K562 (cell line): ENCODE results near the gene IQCN. TPM values are rescaled to one million over a fixed set of nuclear protein-coding genes. Genes with fewer than 3 reads are reported as not detected.

Experiments
- ATAC-seq: fragments of 200-7000 bp; cut with Tn5 transposase; 3 replicates; pipeline ENCODE4 v1.9.1; 2020; ENCODE audit warnings: moderate library complexity
- BruUV-seq: library from RNA; stranded (reverse); fragments of 400-500 nt; replicated peaks from 2 replicates; lab custom pipeline; 2021; lab: Mats Ljungman, UMichigan
- CTCF ChIA-PET: fragments of 300-600 bp; formaldehyde crosslinking; extraction: SDS; loops from one replicate; lab custom pipeline; 2021; ENCODE audit warnings: low intra/inter-chr PET ratio; lab: Yijun Ruan, JAX
- POLR2A ChIA-PET: fragments of 300-600, 350-650 bp; sonication (Branson Sonifier 250); formaldehyde crosslinking; extraction: SDS; loops from one replicate; lab custom pipeline; 2021; ENCODE audit warnings: antibody characterized with exemption, inconsistent platforms; lab: Yijun Ruan, JAX
- DNase-seq, 4 experiments: peaks; one replicate each; pipeline versions ENCODE4 v3.0.0 to v3.0.0-alpha.2; 2011 to 2018; ENCODE audit warnings: low spot score in 3 of 4, mixed read lengths in 3 of 4; ENCODE audit errors: extremely low read depth in 1 of 4
- FAIRE-seq: peaks from 2 replicates; lab custom pipeline; 2011; peaks lifted over from hg19 to GRCh38; lab: Jason Lieb, UNC
- H2AFZ ChIP-seq: 2 replicates; pipeline ENCODE4 v1.6.0; 2011; ENCODE audit warnings: low read depth, low read length, control low read depth, inconsistent platforms
- H3K27ac ChIP-seq: fragments of 200-600 bp; 3 replicates; pipeline ENCODE4 v1.8.0; 2011; ENCODE audit warnings: low read depth, mild to moderate bottlenecking, control low read depth, inconsistent platforms, low read length, moderate library complexity, mixed read lengths; ENCODE audit errors: extremely low read depth
- H3K27me3 ChIP-seq, 2 experiments: fragments of 300-600 bp in 1 of 2; 2 replicates in 1 of 2; 3 replicates in 1 of 2; pipeline versions ENCODE4 v1.6.0 to v1.8.0; 2011; ENCODE audit warnings: inconsistent platforms in 2 of 2, low read length in 2 of 2, mild to moderate bottlenecking in 1 of 2, mixed read lengths in 1 of 2, moderate library complexity in 1 of 2; ENCODE audit not compliant: control insufficient read depth in 2 of 2, insufficient read depth in 2 of 2
- H3K36me3 ChIP-seq: fragments of 300-600 bp; 3 replicates; pipeline ENCODE4 v1.8.0; 2011; ENCODE audit warnings: mild to moderate bottlenecking, low read length, inconsistent platforms; ENCODE audit not compliant: control insufficient read depth, insufficient read depth
- H3K4me1 ChIP-seq, 2 experiments: fragments of 200-600 bp in 1 of 2; replicated peaks in 1 of 2; 2 replicates in 1 of 2; 3 replicates in 1 of 2; pipeline versions ENCODE4 v1.5.1 to v1.8.0; 2011; ENCODE audit warnings: inconsistent platforms in 2 of 2, low read length in 2 of 2, mild to moderate bottlenecking in 1 of 2, mixed read lengths in 1 of 2, moderate library complexity in 1 of 2; ENCODE audit not compliant: control insufficient read depth in 2 of 2, insufficient read depth in 2 of 2
- H3K4me2 ChIP-seq: 2 replicates; pipeline ENCODE4 v1.6.1; 2011; ENCODE audit warnings: low read length, control low read depth, inconsistent platforms, mixed read lengths; ENCODE audit not compliant: insufficient read depth
- H3K4me3 ChIP-seq: fragments of 200-600 bp; sonication (generic), shearing (Covaris generic); 2 replicates; pipeline ENCODE4 v1.5.1; 2016; ENCODE audit warnings: control low read depth, inconsistent platforms
- H3K79me2 ChIP-seq: fragments of 200-600 bp; 3 replicates; pipeline ENCODE4 v1.8.0; 2011; ENCODE audit warnings: low read length, inconsistent platforms; ENCODE audit not compliant: control insufficient read depth, insufficient read depth
- H3K9ac ChIP-seq, 2 experiments: 2 replicates each; pipeline versions ENCODE4 v1.6.0 to v1.6.1; 2011; ENCODE audit warnings: low read depth in 2 of 2, low read length in 2 of 2, control low read depth in 1 of 2, inconsistent platforms in 1 of 2, mild to moderate bottlenecking in 1 of 2, mixed read lengths in 1 of 2; ENCODE audit not compliant: insufficient read depth in 1 of 2
- H3K9me1 ChIP-seq: one replicate; pipeline ENCODE4 v1.6.0; 2011; ENCODE audit warnings: inconsistent platforms, mild to moderate bottlenecking, low read length, moderate library complexity; ENCODE audit not compliant: control insufficient read depth, insufficient read depth
- H3K9me3 ChIP-seq: replicated peaks from 2 replicates; pipeline ENCODE4 v1.5.1; 2011; ENCODE audit warnings: low read depth, low read length, inconsistent platforms; ENCODE audit not compliant: control insufficient read depth, insufficient read depth
- H4K20me1 ChIP-seq: replicated peaks from 2 replicates; pipeline ENCODE4 v1.6.1; 2011; ENCODE audit warnings: low read length, inconsistent platforms, mixed read lengths; ENCODE audit not compliant: control insufficient read depth, insufficient read depth
- CEBPG ChIP-seq, 3 experiments: fragments of 200-800 bp in 1 of 3; sonication (Bioruptor generic) in 1 of 3; sonication (generic) in 1 of 3; formaldehyde crosslinking in 1 of 3; IDR thresholded peaks in 2 of 3; conservative IDR thresholded peaks in 1 of 3; 2 replicates each; pipeline versions ENCODE4 v1.6.1 to v1.8.0; 2016 to 2022; ENCODE audit warnings: missing compliant biosample characterization in 2 of 3, missing genetic modification characterization in 2 of 3, mild to moderate bottlenecking in 1 of 3, missing genetic modification reagents in 1 of 3
- FOS ChIP-seq: IDR thresholded peaks from 3 replicates; pipeline ENCODE4 v1.6.1; 2011; ENCODE audit not compliant: insufficient read length; ENCODE audit errors: extremely low read depth
- GABPA ChIP-seq: fragments of 200-800 bp; sonication (Bioruptor generic); conservative IDR thresholded peaks from 2 replicates; pipeline ENCODE4 v1.6.1; 2016; ENCODE audit warnings: low read depth, missing genetic modification characterization, missing compliant biosample characterization
- GABPB1 ChIP-seq: sonication (generic); formaldehyde crosslinking; IDR thresholded peaks from 2 replicates; pipeline ENCODE4 v1.8.0; 2022; ENCODE audit warnings: mild to moderate bottlenecking, missing genetic modification reagents
- GATAD2B ChIP-seq: fragments of 450-650 bp; IDR thresholded peaks from 2 replicates; pipeline ENCODE4 v1.6.1; 2017; ENCODE audit warnings: mild to moderate bottlenecking, borderline replicate concordance
- MYNN ChIP-seq, 2 experiments: sonication (generic); formaldehyde crosslinking in 1 of 2; IDR thresholded peaks; 2 replicates each; pipeline versions ENCODE4 v1.5.0 to v1.6.1; 2016 to 2020; ENCODE audit warnings: antibody characterized with exemption in 1 of 2, missing genetic modification reagents in 1 of 2
- REST ChIP-seq, 2 experiments: fragments of 450-650 bp; formaldehyde crosslinking in 1 of 2; IDR thresholded peaks; 2 replicates each; pipeline versions ENCODE4 v1.4.0 to v1.6.1; 2014 to 2020; ENCODE audit warnings: mild to moderate bottlenecking in 2 of 2, borderline replicate concordance in 1 of 2, low read depth in 1 of 2
- STAT5B ChIP-seq: fragments of 250-450 bp; sonication (Bioruptor Pico); IDR thresholded peaks from 2 replicates; pipeline ENCODE4 v1.8.0; 2021; ENCODE audit warnings: mild to moderate bottlenecking, inconsistent platforms
- XRCC5 ChIP-seq: fragments of 200-400 bp; formaldehyde crosslinking; IDR thresholded peaks from 2 replicates; pipeline ENCODE4 v1.6.1; 2017; ENCODE audit warnings: low read depth, mild to moderate bottlenecking, low read length
- ZC3H4 ChIP-seq: sonication (generic); formaldehyde crosslinking; IDR thresholded peaks from 2 replicates; pipeline ENCODE4 v1.9.0; 2021; ENCODE audit warnings: missing genetic modification reagents, borderline replicate concordance
- ZNF217 ChIP-seq: sonication (generic); formaldehyde crosslinking; IDR thresholded peaks from 2 replicates; pipeline ENCODE4 v1.8.0; 2022; ENCODE audit warnings: mild to moderate bottlenecking, missing genetic modification reagents
- ZNF24 ChIP-seq: fragments of 450-650 bp; IDR thresholded peaks from 2 replicates; pipeline ENCODE4 v1.6.1; 2016
- ZNF431 ChIP-seq: sonication (generic); formaldehyde crosslinking; IDR thresholded peaks from 2 replicates; pipeline ENCODE4 v1.8.0; 2022; ENCODE audit warnings: mild to moderate bottlenecking, missing genetic modification reagents
- ZNF75A ChIP-seq: fragments of 450-650 bp; formaldehyde crosslinking; IDR thresholded peaks from 2 replicates; pipeline ENCODE4 v1.4.0; 2020; ENCODE audit warnings: mild to moderate bottlenecking
- ZNF766 ChIP-seq: fragments of 200-800 bp; sonication (Bioruptor generic); conservative IDR thresholded peaks from 2 replicates; pipeline ENCODE4 v1.6.1; 2016; ENCODE audit warnings: missing genetic modification characterization, missing compliant biosample characterization
- ZNF79 ChIP-seq: fragments of 250-450 bp; sonication (Bioruptor Pico); IDR thresholded peaks from 2 replicates; pipeline ENCODE4 v1.4.0; 2020; ENCODE audit warnings: low read depth, mild to moderate bottlenecking, moderate library complexity
- WGBS: fragments of 100-300 bp; shearing (Covaris generic); methylation state at CpG from one replicate; pipeline ENCODE4 v1.1.6; 2016; ENCODE audit warnings: low coverage, mixed read lengths; ENCODE audit not compliant: insufficient coverage; ENCODE audit errors: missing lambda C conversion rate; 5-methylcytosine and 5-hydroxymethylcytosine counted together
- in situ Hi-C: fragments of 300-500 bp; cut with MboI; formaldehyde crosslinking; loops from 4 replicates; pipeline ENCODE4 v1.15.0; 2018; ENCODE audit warnings: inconsistent platforms, mixed read lengths
- intact Hi-C: fragments of 100-400 bp; cut with micrococcal nuclease; formaldehyde crosslinking; loops from 2 replicates; pipeline ENCODE4 v1.14.2; 2022
- polyA plus RNA-seq, 8 experiments: library from polyadenylated mRNA; depleted of rRNA in 4 of 8; stranded (reverse) in 5 of 8; unstranded in 3 of 8; fragments of >200 nt; fragmentation: Nextera tagmentation in 2 of 8; fragmentation: Illumina TruSeq in 1 of 8; extraction: Ambion mirVana in 2 of 8; extraction: Trizol in 1 of 8; gene quantifications; 2 replicates each; pipeline versions ENCODE4 v1.2.1 to v1.2.3, GENCODE V29; 2011 to 2014; ENCODE audit warnings: inconsistent platforms in 1 of 8, missing spikeins in 1 of 8
- total RNA-seq, 7 experiments: library from RNA; depleted of rRNA in 6 of 7; stranded (reverse); fragments of >200 nt in 6 of 7; fragmentation: Illumina TruSeq in 2 of 7; extraction: Trizol in 2 of 7; gene quantifications; 2 replicates each; pipeline versions ENCODE4 v1.2.1 to v1.2.3, GENCODE V29; 2011 to 2021; ENCODE audit warnings: low replicate concordance in 1 of 7

The IQCN gene
- total and polyA plus RNA-seq, 9 of the 15 experiments (the other 6 are each of a cell fraction or from before 2014, with no cell fraction given) = 0.01 to 0.07 (median 0.04) TPM; not detected in 3

- in situ Hi-C loops (no loop called here), intact Hi-C loops (no loop called here)
- DNase-seq (no peak), FAIRE-seq (no peak), ATAC-seq (no peak)
- peaks cover 19% of the 10 kb centered on the region; the same call in 2 of the 3 replicates for H3K79me2 ChIP-seq
- no peaks in the 10 kb centered on the region for H3K27me3 ChIP-seq
- TSS peak; percentile 76 for BruUV-seq
- H3K36me3 ChIP-seq = no peaks in the 10 kb centered on the region
- no peaks in the 10 kb centered on the region for H4K20me1 ChIP-seq
- peak overlapping the region; percentile 66 for H2AFZ ChIP-seq
- WGBS = 1% methylated on average over 16 of the region's 20 CpGs
- ChIA-PET POLR2A (interaction anchor here (0.6 to 3.0 kb wide), 16 partner anchors 10 to 294 kb away, joined by 3 to 113 read pairs (median 4); partner anchors contain the start of genes GDF15 and JUND), CTCF (interaction anchor here (0.6 kb wide), 1 partner anchor 72 kb away, joined by 3 read pairs; no protein-coding TSS in a partner anchor)
- H3K9ac ChIP-seq = peak overlapping the region; percentile 98 to 99
- H3K4me1 ChIP-seq = peaks cover 33 to 60% of the 10 kb centered on the region in 2 experiments
- H3K4me3 ChIP-seq = peak overlapping the region; percentile 64
- H3K4me2 ChIP-seq = peak overlapping the region; percentile 100
- no peaks in the 10 kb centered on the region for H3K9me1 ChIP-seq
- peak overlapping the region; percentile 98 for H3K27ac ChIP-seq
- H3K9me3 ChIP-seq = no peaks in the 10 kb centered on the region
- no peak for TF ChIP-seq FOS
- no peak for TF ChIP-seq ZNF217 (CRISPR knock-in tag)
- no peak for TF ChIP-seq ZNF24
- TF ChIP-seq CEBPG (CRISPR knock-in tag; IDR thresholded peaks at IDR 0.05) = peak; percentile 84; the same call in 1 of the 2 replicates
- TF ChIP-seq CEBPG (tag; conservative IDR thresholded peaks at IDR 0.05 in 1 of 2, IDR thresholded peaks at IDR 0.05 in 1 of 2) = peak; percentile 63 to 83
- TF ChIP-seq ZNF79 = no peak
- no peak for TF ChIP-seq ZC3H4 (CRISPR knock-in tag)
- TF ChIP-seq GABPB1 (CRISPR knock-in tag) = peak; percentile 4; the same call in 1 of the 2 replicates
- TF ChIP-seq ZNF431 (CRISPR knock-in tag) = no peak
- no peak for TF ChIP-seq ZNF766
- peak; percentile 80 for TF ChIP-seq REST (IDR thresholded peaks at IDR 0.05; ENCODE audit: borderline replicate concordance)
- no peak for TF ChIP-seq REST (CRISPR knock-in tag; IDR thresholded peaks at IDR 0.05; ENCODE audit: low read depth)
- no peak for TF ChIP-seq XRCC5
- TF ChIP-seq MYNN (IDR thresholded peaks at IDR 0.05) = no peak
- no peak for TF ChIP-seq MYNN (CRISPR knock-in tag; IDR thresholded peaks at IDR 0.05)
- TF ChIP-seq GABPA = no peak
- TF ChIP-seq GATAD2B = no peak
- TF ChIP-seq ZNF75A (CRISPR knock-in tag) = no peak
- TF ChIP-seq STAT5B = no peak
These were observed 18.2 kb upstream of the IQCN start for GRCh38 chr19:18292462-18292809.
